Effector CD8-positive, alpha-beta T cell (primary cell): ENCODE data around the gene PCBP4.
"Not testable (repeated sequence)": the region's sequence is repeated elsewhere in the genome, so short reads cannot be mapped to it uniquely, and the experiment has no call there.

Experiments used
- DNase-seq: peaks from one replicate; lab custom pipeline; 2025; lab: John Stamatoyannopoulos, UW

The PCBP4 gene

GRCh38 chr3:51994530-51994929, 27.3 kb upstream of the PCBP4 start:
- no peak for DNase-seq

- DNase-seq, result not testable (repeated sequence)
These were observed 26.4 kb upstream of the PCBP4 start for GRCh38 chr3:51993657-51994056.

- no peak for DNase-seq
These were observed 24.9 kb upstream of the PCBP4 start for GRCh38 chr3:51992017-51992682.

DNA sequence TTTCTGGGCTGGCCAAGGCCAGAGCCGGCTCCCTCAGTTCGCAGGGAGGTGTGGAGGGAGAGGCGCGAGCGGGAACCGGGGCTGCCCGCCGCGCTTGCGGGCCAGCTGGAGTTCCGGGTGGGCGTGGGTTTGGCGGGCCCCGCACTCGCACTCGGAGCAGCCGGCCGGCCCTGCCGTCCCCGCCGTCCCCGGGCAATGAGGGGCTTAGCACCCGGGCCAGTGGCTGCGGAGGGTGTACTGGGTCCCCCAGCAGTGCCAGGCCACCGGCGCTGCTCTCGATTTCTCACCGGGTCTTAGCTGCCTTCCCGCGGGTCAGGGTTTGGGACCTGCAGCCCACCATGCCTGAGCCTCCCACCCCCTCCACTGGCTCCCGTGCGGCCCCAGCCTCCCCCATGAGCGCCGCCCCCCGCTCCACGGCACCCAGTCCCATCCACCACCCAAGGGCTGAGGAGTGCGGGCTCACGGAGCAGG, 23.3 kb upstream of the PCBP4 start:
- DNase-seq, result not testable (repeated sequence)

- DNase-seq, result no peak
These were observed 21.3 kb upstream of the PCBP4 start for GRCh38 chr3:51988286-51989146.

DNA sequence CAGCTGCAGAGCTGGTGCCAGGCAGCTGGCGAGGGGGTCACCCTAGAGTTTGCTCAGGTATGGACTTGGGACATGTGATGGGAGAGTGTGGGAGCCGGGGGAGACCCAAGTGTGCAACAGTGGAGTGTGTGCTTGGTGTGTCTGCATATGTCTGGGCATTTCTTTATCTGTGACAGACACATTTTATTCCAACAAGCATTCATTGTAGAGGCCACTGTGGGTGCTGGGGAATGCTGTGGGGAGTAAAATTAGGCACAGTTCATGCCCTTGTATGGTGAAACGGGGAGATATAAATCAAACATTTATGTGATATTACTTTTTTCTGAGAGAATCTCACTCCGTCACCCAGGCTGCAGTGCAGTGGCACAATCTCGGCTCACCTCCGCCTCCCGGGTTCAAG, 20.3 kb upstream of the PCBP4 start:
- no peak for DNase-seq

DNA sequence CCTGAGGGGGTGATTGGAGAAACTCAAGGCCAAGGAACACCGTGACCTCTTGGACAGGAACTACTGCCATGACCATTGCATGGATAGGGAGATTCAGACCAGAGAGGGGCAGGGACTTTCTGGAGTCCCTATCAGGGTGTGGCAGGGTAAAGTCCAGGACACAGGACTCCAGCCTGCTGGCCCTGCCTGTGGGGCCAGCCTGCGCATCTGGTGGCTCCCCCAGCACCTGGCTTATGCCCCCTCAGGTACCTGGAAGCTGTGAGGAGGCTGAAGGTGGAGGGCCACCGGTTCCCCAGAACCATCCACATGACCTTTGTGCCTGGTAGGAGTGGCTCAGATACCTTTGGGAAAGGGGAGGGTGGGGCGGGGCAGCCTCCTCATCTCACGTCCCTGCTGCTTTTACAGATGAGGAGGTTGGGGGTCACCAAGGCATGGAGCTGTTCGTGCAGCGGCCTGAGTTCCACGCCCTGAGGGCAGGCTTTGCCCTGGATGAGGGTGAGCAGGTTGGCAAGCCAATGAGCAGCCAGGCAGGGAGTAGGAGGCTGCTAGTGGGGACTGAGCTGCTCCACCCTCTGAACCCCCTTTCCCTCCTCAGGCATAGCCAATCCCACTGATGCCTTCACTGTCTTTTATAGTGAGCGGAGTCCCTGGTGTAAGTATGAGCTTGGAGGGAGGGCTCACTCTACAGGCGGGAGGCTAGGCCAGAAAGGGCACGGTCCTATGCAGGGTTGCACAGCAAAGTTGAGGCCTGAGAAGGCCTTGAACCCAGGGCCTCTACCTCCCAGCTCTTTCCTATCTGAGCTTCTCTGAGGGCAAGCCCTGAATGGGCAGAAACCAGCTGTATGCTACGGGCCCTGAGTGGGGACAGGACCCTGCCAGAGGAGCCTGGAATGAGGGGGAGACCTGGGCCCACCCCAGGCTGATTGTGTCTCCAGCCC, 19.0 kb upstream of the PCBP4 start:
- DNase-seq, result no peak

DNA sequence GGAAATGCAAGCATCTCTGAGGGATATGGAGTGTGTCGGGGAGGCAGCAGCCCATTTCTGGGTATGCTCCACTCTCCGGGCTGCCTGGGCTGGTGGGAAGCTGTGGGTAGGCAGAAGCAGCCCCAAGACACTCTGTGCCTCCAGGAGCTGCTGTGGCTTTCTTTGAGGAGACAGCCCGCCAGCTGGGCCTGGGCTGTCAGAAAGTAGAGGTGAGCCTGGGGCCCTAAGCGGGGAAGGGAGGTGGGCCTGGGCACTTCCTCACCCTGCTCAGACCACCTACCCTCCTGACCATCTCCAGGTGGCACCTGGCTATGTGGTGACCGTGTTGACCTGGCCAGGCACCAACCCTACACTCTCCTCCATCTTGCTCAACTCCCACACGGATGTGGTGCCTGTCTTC, 17.8 kb upstream of the PCBP4 start:
- no peak for DNase-seq

GRCh38 chr3:51984269-51984647, 17.0 kb upstream of the PCBP4 start:
- DNase-seq, result no peak

DNA sequence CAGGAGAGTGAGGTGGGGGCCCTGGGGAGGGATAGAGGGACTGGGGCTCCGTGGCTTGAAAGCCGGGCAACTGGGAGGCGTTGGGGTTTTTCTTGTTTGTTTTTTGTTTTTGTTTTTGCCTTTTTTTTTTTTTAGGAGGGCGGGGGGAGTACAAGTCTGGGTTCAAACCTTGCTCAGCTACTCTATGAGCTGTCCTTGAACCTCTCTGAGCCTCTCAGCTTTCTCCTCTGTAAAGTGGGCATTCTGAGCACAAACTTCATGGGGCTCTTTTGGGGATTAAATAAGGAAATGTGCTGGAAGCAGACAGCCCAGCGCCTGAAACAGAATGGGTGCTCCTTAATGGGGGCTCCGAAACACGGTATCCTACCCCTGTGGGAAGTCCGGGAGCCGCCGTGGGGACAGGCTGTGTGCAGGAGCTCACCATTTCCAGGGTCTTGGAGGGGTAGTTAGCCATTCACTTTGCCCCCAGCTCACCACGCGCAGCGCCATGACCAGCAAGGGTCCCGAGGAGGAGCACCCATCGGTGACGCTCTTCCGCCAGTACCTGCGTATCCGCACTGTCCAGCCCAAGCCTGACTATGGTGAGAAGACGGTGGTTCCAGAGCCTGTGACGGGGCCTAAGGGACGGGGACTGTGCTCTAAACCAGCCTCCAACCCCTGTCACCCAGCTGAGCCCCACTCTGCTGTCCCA, 16.5 kb upstream of the PCBP4 start:
- DNase-seq, result no peak

DNA sequence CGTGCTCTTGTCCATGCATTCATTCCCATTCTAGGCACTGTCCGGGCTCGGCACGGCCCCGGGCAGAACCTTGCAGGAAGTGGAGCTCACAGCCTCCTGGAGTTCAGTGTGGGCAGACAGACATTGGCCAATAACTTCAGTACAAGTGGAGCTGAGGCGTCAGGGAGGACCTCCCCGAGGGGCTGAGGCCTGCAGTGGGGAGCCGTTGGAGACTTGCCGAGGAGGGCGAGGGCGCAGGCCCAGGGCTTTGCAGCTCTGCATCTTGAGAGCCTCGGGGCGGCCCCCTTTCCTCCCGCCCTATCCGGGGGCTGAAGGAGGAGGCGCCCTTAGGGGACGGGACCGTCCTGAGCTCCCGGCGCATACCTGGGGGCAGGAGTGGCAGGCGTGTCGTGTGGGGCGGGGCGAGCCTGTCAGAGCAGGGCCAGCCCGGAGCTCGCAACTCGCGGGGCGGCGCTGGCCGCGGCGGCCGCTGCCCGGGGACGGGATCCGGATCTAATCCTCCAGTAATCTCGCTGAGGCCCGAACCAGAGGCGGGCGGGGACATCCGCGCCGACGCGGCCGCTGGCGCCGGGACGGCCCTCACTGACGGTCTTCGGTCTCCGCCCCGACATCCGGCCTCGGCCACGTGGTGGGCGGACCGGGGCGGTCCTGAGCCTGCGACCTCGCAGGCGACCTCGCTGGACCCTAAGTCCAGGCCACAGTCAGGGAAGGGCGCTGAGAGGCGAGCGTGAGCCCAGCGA, 15.8 kb upstream of the PCBP4 start, which contains the start of gene ACY1:
ACY1 (plus strand) TSS at position 698 of the 740 bp plus-strand sequence. CDS start 530 bp downstream, outside the sequence.
- peak; percentile 67 for DNase-seq

- peak; percentile 4 for DNase-seq
These were observed 15.1 kb upstream of the PCBP4 start for GRCh38 chr3:51982352-51982837.

DNA sequence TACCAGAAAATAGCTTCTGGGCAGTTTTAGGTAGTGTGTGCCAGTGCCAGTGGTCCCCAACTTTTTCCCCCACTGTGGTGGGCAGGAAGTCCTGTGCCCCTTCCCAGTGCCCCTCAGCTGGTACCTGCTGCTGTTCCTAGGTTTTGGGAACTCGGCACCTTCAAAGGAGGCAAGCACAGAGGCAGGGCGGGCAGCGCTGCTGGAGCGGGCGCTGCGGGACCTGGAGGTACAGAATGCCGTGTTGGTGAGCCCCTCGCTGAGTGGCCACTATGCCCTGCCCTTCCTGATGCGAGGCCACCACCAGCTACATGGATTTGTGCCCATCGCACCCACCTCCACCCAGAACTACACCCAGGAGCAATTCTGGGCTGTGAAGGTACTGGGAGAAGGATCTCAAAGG, 13.0 kb upstream of the PCBP4 start:
- no peak for DNase-seq

GRCh38 chr3:51978143-51978502, 10.9 kb upstream of the PCBP4 start:
- DNase-seq, result no peak

- DNase-seq, result peak; percentile 4
These were observed 10.3 kb upstream of the PCBP4 start for GRCh38 chr3:51977446-51978142.

DNA sequence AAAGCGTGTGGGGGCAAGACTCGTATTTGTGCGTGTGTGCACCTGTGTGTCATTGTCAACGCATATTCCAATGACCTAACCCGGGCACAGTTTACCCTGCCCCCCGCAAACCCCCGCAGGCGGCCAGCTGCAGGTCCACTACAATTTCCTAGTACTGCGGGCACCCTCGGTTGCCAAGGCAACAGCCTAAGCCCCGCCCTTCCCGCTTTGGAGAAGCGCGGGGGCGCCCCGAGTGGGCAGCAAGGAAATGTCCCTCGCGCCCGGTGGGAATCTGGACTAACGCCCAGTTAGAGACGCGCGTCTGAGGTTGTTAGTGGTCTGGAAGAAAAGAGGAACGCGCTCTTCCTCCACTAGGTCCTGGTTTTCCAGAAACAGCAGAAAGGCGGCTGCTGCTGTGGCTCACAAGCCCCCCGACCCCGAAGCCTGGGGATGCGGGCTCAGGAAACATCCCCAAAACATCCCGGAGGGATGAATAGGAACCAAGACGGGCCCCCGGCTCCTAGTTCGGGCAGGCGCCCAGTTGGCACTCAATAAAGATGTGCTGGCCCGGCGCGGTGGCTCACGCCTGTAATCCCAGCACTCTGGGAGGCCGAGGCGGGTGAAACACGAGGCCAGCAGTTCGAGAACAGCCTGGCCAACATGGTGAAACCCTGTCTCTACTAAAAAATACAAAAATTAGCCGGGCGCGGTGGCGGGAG, 8.7 kb upstream of the PCBP4 start:
- peak; percentile 20 for DNase-seq

GRCh38 chr3:51974963-51975851, 8.0 kb upstream of the PCBP4 start, which contains the start of gene ABHD14A:
Gene ABHD14A, plus strand, starts transcription at chr3:51975064. Its CDS starts 72 bp downstream, at chr3:51975136.
- DNase-seq, result peak; percentile 58
